MM.1S (cell line): ENCODE data around the gene CHPT1.

Source experiments
- CTCF ChIP-seq: fragments of 300-600 bp; sonication (generic); IDR thresholded peaks from 2 replicates; pipeline ENCODE4 v1.5.1; 2016; ENCODE audit warnings: antibody characterized with exemption, low read length, mixed read lengths
- EZH2 ChIP-seq: fragments of 300-600 bp; sonication (generic); optimal IDR thresholded peaks from 2 replicates; pipeline ENCODE3; 2017; ENCODE audit warnings: low read depth, mild to moderate bottlenecking, antibody characterized with exemption, low read length, mixed read lengths

- no peak for TF ChIP-seq EZH2
- no peak for TF ChIP-seq CTCF
Observed at GRCh38 chr12:101764051-101764792, 66.8 kb downstream of the CHPT1 start.
